ENCODE data around the gene TMEM52. TPM values are rescaled to one million over a fixed set of nuclear protein-coding genes. Genes with fewer than 3 reads are reported as not detected.
A peak's percentile ranks its signal among the peaks of the same experiment; 100 is the strongest.

TMEM52 gene
- total and polyA plus RNA-seq, 9 of the 15 experiments (the other 6 are each of a cell fraction or from before 2014, with no cell fraction given), result 0.37 to 22.5 (median 6.8) TPM

DNA sequence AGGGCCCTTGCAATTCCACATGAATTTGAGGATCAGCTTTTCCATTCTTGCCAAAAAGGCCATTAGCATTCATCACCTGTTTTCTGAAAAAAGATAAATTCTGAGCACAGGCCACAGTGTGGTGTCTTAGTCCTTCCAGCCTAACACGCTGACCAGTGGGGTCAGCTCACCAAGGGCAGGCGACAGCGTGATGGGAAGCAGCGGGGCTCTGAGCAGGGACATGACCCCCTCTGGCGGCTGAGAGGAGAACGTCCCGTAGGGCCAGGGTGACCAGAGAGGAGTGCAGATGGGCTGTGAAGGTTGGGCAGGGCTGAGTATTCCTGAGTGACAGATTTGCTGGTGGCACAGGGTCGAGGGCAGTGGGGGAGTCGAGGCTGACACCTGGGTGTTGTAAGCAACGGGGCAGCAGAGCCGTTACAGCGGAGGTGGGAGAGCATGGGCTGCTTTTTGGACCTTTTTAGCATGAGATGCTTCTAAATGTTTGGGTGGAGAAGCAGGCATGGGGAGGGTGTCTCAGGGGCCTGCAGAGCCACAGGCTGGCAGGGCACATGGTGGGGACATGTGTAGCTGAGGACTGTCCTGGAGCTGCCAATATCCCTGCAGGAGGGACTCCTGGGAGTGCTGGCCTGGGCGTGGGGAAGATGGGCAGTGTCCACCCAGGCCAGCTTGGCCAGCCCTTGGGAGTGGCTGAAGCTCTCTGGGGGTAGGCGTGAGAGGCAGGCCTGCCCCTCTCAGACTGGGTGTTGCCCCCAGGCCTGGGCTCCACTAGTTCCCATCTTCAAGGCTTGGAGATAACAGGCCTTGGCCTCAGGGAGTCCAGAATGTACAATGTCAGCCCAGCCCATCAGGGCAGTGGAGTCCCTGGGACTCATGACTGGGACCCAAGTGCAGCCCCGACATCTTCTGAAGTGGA is 12.6 kb downstream of the TMEM52 start (continued):
- TF ChIP-seq YBX1 (IDR thresholded peaks at IDR 0.05) (no peak), ATF1 (CRISPR knock-in tag; IDR thresholded peaks at IDR 0.05) (no peak), ATF1 (tag; IDR thresholded peaks at IDR 0.05) (peak; percentile 73), NFATC3 (IDR thresholded peaks at IDR 0.05) (no peak), ZNF174 (CRISPR knock-in tag; IDR thresholded peaks at IDR 0.05) (no peak), CREM (IDR thresholded peaks at IDR 0.05; ENCODE audit: low read depth) (peak; percentile 80; the same call in 1 of the 2 replicates), ZNF764 (CRISPR knock-in tag; IDR thresholded peaks at IDR 0.05; ENCODE audit: low read depth) (no peak), SNIP1 (IDR thresholded peaks at IDR 0.05; ENCODE audit: low read depth) (no peak), SMARCB1 (IDR thresholded peaks at IDR 0.05; ENCODE audit: insufficient read length, low read depth) (no peak), TFAM (CRISPR knock-in tag; conservative IDR thresholded peaks at IDR 0.05) (no peak), SIN3B (IDR thresholded peaks at IDR 0.05; ENCODE audit: low read depth) (no peak), ARID3B (CRISPR knock-in tag; IDR thresholded peaks at IDR 0.05; ENCODE audit: borderline replicate concordance) (no peak), EP400 (IDR thresholded peaks at IDR 0.05) (peak; percentile 69), KLF1 (tag; IDR thresholded peaks at IDR 0.05) (no peak), ZNF445 (CRISPR knock-in tag; IDR thresholded peaks at IDR 0.05; ENCODE audit: low read depth) (no peak), ZNF217 (CRISPR knock-in tag; IDR thresholded peaks at IDR 0.05) (no peak), ZNF197 (CRISPR knock-in tag; IDR thresholded peaks at IDR 0.05; ENCODE audit: low read depth) (no peak), MTA3 (IDR thresholded peaks at IDR 0.05; ENCODE audit: borderline replicate concordance) (0 out of 2 replicates have a peak, but pooled peaks have one; percentile 36), ZFP1 (CRISPR knock-in tag; IDR thresholded peaks at IDR 0.05) (no peak)
- TF ChIP-seq, protein P1, sequence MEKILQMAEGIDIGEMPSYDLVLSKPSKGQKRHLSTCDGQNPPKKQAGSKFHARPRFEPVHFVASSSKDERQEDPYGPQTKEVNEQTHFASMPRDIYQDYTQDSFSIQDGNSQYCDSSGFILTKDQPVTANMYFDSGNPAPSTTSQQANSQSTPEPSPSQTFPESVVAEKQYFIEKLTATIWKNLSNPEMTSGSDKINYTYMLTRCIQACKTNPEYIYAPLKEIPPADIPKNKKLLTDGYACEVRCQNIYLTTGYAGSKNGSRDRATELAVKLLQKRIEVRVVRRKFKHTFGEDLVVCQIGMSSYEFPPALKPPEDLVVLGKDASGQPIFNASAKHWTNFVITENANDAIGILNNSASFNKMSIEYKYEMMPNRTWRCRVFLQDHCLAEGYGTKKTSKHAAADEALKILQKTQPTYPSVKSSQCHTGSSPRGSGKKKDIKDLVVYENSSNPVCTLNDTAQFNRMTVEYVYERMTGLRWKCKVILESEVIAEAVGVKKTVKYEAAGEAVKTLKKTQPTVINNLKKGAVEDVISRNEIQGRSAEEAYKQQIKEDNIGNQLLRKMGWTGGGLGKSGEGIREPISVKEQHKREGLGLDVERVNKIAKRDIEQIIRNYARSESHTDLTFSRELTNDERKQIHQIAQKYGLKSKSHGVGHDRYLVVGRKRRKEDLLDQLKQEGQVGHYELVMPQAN (IDR thresholded peaks at IDR 0.05; ENCODE audit: borderline replicate concordance), result no peak; the same call in 1 of the 2 replicates
- TF ChIP-seq, protein P2, sequence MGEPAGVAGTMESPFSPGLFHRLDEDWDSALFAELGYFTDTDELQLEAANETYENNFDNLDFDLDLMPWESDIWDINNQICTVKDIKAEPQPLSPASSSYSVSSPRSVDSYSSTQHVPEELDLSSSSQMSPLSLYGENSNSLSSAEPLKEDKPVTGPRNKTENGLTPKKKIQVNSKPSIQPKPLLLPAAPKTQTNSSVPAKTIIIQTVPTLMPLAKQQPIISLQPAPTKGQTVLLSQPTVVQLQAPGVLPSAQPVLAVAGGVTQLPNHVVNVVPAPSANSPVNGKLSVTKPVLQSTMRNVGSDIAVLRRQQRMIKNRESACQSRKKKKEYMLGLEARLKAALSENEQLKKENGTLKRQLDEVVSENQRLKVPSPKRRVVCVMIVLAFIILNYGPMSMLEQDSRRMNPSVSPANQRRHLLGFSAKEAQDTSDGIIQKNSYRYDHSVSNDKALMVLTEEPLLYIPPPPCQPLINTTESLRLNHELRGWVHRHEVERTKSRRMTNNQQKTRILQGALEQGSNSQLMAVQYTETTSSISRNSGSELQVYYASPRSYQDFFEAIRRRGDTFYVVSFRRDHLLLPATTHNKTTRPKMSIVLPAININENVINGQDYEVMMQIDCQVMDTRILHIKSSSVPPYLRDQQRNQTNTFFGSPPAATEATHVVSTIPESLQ (CRISPR knock-in tag; IDR thresholded peaks at IDR 0.05), result no peak

All from K562 (cell line).